ENCODE results near the gene CDKL4.
"Not testable (repeated sequence)": the region's sequence is repeated elsewhere in the genome, so short reads cannot be mapped to it uniquely, and the experiment has no call there.

Gene CDKL4

DNA sequence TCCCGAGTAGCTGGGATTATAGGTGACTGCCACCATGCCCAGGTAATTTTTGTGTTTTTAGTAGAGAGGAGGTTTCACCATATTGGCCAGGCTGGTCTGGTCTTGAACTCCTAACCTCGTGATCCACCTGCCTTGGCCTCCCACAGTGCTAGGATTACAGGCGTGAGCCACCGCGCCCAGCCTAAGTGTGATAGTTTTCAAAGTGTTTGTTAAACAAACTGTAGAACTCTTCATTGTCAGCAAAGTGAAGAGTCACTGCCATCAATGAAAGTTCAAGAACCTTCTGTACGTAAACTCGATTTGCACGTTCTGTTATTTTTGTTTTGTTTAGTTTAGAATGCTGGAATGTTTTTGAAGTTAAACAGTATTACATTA, 104.9 kb downstream of the CDKL4 start (continued):
- no peak for TF ChIP-seq PATZ1 (CRISPR knock-in tag; IDR thresholded peaks at IDR 0.05; ENCODE audit: borderline replicate concordance)

DNA sequence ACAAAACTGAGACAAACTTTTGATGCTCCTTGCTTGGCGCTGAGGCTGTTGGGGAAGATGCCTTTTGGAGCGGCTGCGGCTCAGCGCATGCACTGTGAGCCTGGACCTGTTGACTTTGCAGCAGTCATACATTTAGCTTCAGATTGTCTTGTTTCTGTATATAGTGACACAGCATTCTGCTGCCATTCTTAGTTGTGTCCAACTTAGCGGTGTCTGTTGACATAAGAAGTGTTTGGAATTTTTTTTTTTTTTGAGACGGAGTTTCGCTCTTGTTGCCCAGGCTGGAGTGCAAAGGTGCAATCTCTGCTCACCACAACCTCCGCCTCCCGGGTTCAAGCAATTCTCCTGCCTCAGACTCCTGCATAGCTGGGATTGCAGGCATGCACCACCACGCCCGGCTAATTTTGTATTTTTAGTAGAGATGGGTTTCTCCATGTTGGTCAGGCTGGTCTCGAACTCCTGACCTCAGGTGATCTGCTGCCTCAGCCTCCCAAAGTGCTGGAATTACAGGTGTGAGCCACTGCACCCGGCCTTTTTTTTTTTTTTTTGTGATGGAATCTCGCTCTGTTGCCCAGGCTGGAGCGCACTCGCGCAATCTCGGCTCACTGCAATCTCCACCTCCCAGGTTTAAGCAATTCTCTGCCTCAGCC, 105.5 kb downstream of the CDKL4 start:
- ATAC-seq: not testable (repeated sequence)

GRCh38 chr2:39136799-39137198, 107.0 kb downstream of the CDKL4 start:
- no peak for ATAC-seq
- TF ChIP-seq ZC3H10 (CRISPR knock-in tag; IDR thresholded peaks at IDR 0.05) (no peak), CSRNP3 (CRISPR knock-in tag; IDR thresholded peaks at IDR 0.05) (no peak), ZFP30 (CRISPR knock-in tag; IDR thresholded peaks at IDR 0.05) (no peak), SNAI2 (CRISPR knock-in tag; IDR thresholded peaks at IDR 0.05) (no peak), CREB5 (CRISPR knock-in tag; IDR thresholded peaks at IDR 0.05; ENCODE audit: low read depth) (no peak), OSR1 (CRISPR knock-in tag; IDR thresholded peaks at IDR 0.05) (no peak), ZNF70 (CRISPR knock-in tag; IDR thresholded peaks at IDR 0.05) (no peak), GLIS3 (CRISPR knock-in tag; IDR thresholded peaks at IDR 0.05) (no peak), ZNF565 (CRISPR knock-in tag; conservative IDR thresholded peaks at IDR 0.05; ENCODE audit: low read depth) (no peak)

DNA sequence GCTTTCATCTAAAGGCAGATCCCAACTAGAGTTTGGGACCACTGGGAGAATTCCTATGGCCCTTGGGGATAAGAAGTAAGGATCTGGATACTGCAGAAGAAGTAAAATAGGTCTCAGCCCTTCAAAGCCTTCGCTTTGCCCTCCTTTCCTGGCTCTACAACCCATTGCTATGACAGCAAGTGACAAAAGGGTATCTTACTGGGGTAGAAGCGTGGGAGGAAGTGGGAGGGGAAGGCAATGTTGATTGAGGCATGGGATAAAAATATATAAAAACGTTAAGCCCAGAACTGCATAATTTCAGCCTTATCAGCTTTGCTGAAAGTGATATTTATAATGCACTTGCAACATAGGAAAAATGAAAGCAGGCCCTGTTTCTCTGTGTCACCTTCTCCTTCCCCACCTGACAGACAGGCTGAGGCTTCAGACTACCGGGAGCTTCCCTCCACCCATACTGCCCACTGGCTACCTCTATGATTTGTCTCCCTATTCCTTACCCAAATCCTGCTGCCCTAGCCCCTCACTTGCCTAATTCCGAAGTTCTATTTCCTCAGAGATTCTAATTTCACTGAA, 108.0 kb downstream of the CDKL4 start:
- TF ChIP-seq ZNF8 (CRISPR knock-in tag; IDR thresholded peaks at IDR 0.05): no peak
- no peak for TF ChIP-seq BACH2 (CRISPR knock-in tag; IDR thresholded peaks at IDR 0.05; ENCODE audit: borderline replicate concordance)
- TF ChIP-seq ZNF565 (CRISPR knock-in tag; conservative IDR thresholded peaks at IDR 0.05; ENCODE audit: low read depth): no peak
- TF ChIP-seq PPARA (CRISPR knock-in tag; IDR thresholded peaks at IDR 0.05; ENCODE audit: borderline replicate concordance): no peak
- TF ChIP-seq TCF4 (CRISPR knock-in tag; IDR thresholded peaks at IDR 0.05; ENCODE audit: borderline replicate concordance): no peak
- no peak for TF ChIP-seq CSRNP3 (CRISPR knock-in tag; IDR thresholded peaks at IDR 0.05)
- no peak for TF ChIP-seq PATZ1 (CRISPR knock-in tag; IDR thresholded peaks at IDR 0.05; ENCODE audit: borderline replicate concordance)
- TF ChIP-seq, protein P1, sequence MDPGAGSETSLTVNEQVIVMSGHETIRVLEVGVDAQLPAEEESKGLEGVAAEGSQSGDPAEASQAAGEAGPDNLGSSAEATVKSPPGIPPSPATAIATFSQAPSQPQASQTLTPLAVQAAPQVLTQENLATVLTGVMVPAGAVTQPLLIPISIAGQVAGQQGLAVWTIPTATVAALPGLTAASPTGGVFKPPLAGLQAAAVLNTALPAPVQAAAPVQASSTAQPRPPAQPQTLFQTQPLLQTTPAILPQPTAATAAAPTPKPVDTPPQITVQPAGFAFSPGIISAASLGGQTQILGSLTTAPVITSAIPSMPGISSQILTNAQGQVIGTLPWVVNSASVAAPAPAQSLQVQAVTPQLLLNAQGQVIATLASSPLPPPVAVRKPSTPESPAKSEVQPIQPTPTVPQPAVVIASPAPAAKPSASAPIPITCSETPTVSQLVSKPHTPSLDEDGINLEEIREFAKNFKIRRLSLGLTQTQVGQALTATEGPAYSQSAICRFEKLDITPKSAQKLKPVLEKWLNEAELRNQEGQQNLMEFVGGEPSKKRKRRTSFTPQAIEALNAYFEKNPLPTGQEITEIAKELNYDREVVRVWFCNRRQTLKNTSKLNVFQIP (CRISPR knock-in tag; IDR thresholded peaks at IDR 0.05; ENCODE audit: borderline replicate concordance, low read depth): no peak
- no peak for TF ChIP-seq ARNTL (CRISPR knock-in tag; IDR thresholded peaks at IDR 0.05; ENCODE audit: borderline replicate concordance, low read depth)
- TF ChIP-seq ISL1 (CRISPR knock-in tag; IDR thresholded peaks at IDR 0.05): no peak
- no peak for TF ChIP-seq ZNF70 (CRISPR knock-in tag; IDR thresholded peaks at IDR 0.05)
- no peak for TF ChIP-seq RARB (CRISPR knock-in tag; IDR thresholded peaks at IDR 0.05)
- no peak for ATAC-seq

All from SK-N-SH treated with all-trans-retinoic acid at 6 μM for 48 hours (cell line).